IPS DF 4.7 (cell line): ENCODE data around the gene CAPN14.

Source experiments
- DNase-seq: peaks from one replicate; pipeline ENCODE4 v3.0.0-alpha.2; 2013; ENCODE audit warnings: low spot score; ENCODE audit errors: extremely low read depth

CAPN14 gene

GRCh38 chr2:31243053-31243452 is 25.7 kb upstream of the CAPN14 start:
- no peak for DNase-seq

GRCh38 chr2:31241625-31242270 is 24.4 kb upstream of the CAPN14 start:
- no peak for DNase-seq

DNA sequence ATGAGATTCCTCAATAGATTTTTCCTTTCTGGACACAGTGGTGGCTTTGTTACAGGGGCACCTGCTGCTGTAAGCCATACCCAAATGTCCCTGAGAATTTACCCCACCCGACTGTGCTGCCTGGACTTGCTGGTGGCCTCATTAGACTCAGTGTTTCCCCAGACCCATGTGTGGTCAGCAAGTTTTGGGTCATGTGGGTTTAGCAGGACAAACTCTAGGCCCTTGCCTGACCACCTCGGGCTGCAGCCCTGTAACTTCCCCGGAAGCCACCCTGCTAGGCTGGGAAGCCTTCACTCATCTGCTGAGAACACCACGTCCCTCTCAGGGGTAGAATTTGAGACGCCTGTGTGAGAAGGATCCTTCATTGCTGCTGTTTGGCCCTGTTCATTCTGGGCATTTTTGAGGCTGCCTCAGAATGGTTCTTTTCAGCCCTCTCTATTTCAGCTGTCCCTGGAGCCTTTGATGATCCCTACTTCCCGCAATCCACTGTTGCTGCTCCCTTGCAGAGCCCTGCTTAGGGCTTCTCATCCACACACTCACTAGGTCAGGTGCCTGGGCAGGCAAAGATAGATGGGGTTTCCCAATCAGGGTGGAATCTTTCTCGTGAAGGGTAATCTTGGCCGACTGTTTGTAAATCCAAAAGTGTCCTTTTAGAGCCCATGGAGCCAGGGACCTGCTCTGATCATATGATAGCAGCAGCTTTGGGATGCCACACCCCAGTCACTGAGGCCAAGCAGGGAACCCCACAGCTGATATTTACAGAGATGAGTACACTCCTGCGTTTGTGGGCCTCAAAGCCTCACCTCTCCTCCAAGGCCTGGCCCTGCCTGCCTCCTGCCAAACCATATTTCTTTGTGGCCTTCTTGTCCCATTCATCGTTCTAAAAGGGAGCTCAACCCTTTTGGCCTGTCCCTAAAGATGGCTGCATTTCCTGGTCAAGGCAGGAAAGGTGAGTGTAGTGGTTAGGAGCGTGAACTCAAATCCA is 23.4 kb upstream of the CAPN14 start:
- no peak for DNase-seq

DNA sequence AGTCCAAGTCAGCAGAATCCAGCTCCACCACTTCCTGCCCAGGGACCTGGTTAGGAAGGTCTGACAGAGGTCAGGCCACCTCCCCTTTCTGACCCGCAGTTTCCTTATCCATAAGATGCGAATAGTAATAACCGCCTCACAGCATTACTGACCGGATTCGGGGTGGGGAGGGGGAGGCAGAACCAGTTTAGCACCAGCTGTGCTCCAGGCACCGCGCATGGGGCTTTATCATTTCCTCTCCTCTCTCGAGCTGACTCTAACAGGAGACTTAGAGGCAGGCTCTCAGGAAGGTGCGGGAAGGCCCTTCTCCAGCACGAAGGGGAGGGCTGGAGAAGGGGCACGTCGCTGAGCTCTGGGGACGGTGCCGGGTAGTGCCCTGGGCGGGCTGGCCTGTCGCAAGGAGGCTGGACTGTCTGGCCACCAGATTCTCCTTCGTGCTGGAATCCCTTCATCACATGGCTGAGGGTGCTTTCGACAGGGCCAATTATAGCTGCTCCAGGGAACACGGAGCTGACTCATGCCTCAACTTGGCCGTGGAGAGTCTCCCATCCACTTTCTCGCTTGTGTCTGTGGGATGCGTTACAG is 22.4 kb upstream of the CAPN14 start:
- DNase-seq, result no peak

DNA sequence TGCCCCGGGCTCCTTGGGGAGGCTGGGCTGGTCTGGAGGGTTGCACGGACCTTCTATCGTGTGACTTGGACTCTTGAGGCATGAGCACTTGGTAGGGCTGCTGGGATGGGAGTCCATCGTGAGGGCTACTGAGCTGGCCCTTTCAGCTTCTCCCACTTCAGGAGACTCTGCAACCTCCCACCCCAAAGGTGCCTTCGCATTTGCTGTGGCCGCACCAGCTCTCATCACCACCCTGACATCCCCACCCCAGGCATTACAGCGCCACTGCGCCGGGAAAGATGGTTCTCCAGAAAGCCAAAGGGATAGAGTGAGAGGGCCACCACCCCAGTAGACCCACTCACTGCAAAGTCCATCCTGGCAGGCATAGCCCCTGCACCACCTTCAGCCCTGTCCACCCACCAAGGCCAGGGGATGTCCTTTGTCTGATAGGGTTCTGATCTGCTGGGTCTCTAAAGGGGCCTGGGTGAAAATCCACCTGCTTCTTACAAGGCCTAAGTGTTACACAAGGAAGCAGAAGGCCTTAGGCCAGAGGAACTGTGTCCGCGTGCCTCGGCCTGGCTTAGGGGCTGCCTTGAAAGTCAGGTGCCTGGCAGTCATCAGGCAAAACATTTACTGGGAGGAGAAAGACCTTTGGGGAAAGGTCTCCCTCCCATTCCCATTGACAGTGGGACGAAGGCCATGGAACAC is 21.7 kb upstream of the CAPN14 start:
- no peak for DNase-seq

DNA sequence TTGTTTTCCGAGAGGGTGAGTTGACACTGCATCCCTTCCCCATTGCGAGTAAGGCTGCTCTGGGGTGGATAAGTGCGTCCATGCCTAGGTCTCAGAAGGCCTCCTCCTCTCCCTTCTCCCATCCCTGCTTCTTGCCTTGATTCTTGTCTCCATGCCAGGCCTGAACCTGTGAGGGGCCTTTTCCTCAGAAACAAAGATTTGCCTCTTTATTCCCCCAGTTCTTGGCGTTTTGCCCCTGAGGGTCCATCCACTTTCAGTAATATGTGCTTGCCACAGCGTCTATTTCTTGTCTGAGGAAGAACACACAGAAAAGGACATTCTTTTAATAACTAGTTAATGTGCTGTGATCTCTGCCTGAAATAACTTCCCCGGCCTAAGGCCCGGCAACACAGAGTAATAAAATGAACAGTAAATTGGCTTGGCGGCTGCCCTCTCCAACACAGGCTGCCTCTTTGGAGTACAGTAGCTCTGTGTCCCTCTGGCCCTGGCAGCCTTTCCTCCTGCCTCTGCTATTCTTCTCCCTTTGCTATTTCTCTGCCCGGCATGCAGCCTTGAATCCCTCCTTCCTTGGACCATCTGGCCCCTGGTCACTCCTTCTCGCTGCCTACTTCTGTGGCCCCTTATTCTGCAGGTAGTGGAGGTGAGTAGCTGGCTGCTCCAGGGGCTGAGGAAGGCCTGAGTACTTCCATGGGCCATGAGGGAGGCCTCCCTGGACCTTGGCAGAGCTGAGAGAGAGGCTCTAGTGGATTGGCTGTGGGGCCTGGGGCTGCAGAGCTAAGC is 21.0 kb upstream of the CAPN14 start:
- no peak for DNase-seq

DNA sequence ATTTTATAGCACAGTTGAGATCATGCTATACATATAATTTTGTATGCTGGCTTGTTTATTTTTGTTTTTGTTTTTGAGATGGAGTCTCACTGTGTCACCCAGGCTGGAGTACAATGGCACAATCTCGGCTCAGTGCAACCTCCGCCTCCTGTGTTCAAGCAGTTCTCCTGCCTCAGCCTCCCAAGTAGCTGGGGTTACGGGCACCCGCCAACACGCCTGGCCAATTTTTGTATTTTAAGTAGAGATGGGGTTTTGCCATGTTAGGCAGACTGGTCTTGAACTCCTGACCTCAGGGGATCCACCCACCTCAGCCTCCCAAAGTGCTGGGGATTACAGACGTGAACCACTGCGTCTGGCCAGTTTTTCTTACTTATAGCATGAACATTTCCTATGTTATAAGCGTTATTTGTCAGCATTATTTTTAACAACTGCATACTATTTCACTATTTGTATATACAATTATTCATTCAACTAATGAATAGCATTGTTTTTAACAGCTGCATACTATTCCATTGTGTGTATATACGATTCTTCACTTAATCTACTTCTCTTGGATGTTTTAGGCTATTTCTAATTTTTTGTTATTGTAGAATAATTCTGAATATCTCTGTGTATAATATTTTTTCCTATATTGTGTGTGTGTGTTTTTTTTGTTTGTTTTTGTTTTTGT is 20.2 kb upstream of the CAPN14 start:
- no peak for DNase-seq

GRCh38 chr2:31236433-31237205 is 19.3 kb upstream of the CAPN14 start:
- no peak for DNase-seq

DNA sequence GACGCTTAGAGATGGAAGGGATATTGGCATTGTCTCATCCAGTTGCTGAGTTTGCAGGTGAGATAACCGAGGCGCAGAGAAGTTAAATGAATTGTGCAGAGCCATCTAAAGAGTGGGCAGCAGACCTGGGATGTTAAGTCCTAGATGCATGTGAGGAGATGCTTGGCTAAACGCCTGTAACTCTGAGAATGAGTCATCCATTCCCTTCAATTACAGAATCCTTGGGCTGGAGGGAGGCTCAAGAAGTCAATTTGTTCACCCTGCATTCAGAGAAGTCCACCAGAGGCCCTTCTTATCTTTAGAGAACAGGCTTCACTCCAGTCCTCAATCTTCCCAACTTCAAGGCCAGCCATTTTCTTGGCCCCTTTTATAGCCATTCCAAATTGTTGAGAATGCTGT is 18.2 kb upstream of the CAPN14 start:
- no peak for DNase-seq

DNA sequence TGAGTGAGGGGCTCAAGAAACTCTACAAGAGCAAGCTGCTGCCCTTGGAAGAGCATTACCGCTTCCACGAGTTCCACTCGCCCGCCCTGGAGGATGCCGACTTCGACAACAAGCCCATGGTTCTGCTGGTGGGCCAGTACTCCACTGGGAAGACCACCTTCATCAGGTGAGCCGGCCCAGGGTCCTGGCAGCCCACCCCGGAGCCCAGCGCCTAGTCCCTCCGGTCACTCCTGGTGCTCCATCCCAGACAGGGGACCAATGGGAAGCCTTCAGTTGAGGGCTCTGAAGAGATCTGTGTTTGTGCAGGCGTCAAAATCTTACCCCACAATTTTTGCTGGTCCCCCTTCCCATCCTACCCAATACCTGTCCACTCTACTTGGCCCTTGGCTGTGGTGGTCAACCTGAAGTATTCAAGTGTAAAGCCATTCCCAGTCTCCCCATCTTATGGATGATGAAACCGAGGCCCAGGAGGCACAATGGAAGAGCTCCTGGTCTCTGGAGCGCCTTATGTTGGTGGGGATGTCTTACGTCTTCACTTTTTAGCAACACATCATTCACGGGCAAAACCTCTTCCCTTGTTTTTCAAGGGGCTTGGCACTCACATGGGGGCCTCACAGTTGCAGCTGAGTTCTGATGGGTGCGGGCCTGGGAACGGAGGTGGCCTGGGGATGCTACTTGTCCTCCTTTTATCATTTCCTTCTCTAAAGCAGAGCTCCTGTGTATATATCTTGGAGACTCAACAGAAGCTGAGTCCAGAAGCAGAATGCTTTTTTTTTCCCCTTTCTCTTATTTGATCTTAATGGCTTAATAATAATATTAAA is 17.6 kb upstream of the CAPN14 start:
- no peak for DNase-seq

- DNase-seq, result peak; percentile 75
These were observed 16.7 kb upstream of the CAPN14 start, which contains the start of gene EHD3 for GRCh38 chr2:31233741-31234682. Gene EHD3, plus strand, starts transcription at chr2:31234152. Its CDS starts 470 bp downstream, at chr2:31234622.

- no peak for DNase-seq
These were observed 15.9 kb upstream of the CAPN14 start for GRCh38 chr2:31233231-31233630.

- no peak for DNase-seq
These were observed 15.3 kb upstream of the CAPN14 start for GRCh38 chr2:31232586-31232985.

DNA sequence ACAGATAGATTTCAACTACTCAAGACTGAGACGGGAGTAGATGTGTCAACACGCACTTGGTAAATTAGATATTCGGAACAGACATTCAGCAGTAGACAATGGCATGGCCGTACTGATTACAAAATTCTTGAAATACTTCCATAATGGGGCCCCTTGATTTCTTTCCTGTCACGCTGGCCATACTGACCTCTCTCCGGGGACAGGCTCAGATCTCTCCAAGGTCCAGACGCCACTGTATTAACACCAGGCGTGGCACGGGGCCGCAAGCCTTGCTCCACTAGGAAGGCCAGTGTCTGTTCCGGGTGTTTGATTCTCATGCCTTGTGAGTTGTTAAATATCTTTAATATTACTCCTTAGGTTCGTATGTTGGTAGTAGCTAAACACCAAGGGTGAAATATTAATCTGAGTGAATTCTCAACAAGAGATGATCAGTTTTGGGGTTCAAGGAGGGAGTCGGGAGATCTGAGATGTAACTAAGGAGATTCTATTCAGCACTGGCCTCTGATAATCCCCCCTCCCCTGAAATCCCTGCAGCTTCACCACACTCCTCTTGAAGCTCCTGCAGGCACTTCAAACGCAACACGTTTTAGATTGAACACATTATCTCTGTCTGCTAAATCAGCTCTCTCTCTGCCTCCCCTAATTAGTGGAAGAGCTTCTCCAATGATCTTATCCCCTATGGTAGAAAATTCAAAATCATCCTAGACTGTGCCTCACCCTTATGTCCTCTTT is 14.4 kb upstream of the CAPN14 start:
- DNase-seq, result no peak

- DNase-seq, result no peak
These were observed 13.4 kb upstream of the CAPN14 start for GRCh38 chr2:31230751-31231150.

GRCh38 chr2:31228717-31229116 is 11.4 kb upstream of the CAPN14 start:
- DNase-seq, result no peak

- DNase-seq, result no peak
These were observed 10.4 kb upstream of the CAPN14 start for GRCh38 chr2:31227711-31228125.
